HCEC 1CT (cell line): ENCODE results near the gene CTNNA3.
A peak's percentile ranks its signal among the peaks of the same experiment; 100 is the strongest.

Experiments
- DNase-seq: peaks from one replicate; pipeline ENCODE4 v3.0.0-alpha.2; 2017

CTNNA3 gene

DNA sequence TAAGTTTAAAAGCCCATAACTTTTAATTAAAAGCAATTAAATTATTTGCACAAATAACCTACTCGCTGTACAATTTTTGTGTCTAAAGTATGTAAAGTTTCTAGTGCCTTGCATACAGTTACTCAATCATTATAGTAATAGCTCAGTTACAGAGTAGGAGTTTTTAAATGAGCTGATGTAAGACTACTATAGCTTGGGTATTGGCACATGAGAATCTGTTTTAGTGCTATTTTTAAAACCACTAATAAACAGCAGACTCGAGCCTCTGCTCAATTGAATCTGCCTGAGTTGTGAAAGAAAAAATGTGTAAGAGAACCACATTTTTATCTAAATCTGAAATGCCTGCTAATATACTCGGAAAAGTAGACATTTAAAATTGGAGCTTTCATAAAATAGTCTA, 31.1 kb downstream of the CTNNA3 start:
- DNase-seq: peak; percentile 9

DNA sequence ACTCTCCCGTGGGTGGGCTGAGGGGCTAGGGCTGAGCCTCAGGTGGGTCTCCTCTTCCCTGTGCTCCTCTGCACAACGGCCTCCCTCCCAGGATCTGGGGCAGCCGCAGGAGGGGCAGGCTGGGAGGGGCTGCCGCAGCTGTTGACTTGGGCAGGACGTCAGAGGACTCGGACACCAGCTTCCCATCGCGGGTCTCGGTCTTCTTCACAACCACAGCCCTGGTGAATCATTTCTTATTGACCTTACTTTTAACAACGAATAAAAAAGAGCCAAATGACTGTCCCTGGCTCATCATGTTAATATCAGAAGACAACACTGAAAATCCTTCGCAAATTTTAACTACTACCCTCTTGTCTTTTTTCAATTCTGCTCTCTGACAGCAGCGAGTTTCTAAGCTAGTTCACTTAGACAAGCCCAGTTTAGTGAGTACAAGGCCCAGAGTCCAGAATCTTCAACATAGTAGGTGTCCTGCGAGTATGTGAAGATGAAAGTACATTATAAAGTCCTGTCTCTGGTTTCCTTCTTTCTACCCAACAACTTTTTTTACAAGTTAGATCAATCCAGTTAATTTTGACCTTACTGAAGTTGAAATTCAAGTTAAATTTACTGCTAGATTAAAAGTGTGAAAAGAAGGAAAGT, 32.4 kb downstream of the CTNNA3 start:
- DNase-seq: no peak

DNA sequence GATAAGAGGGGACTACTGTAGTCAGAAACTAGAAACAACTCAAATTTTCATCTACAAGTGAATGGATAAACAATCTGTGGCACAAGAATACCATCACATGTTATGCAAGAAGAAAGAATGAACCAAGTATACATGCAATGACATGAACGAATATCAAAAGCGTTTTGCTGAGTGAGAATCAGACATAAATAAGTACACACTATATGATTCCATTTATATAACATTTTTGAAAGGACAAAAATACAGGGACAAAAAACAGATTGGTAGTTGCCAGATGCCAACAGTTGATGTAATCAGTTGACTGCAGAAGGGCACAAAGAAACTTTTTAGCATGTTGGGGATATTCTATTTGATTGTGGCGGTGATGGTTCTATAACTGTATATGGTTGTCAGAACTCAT, 33.6 kb downstream of the CTNNA3 start:
- no peak for DNase-seq

DNA sequence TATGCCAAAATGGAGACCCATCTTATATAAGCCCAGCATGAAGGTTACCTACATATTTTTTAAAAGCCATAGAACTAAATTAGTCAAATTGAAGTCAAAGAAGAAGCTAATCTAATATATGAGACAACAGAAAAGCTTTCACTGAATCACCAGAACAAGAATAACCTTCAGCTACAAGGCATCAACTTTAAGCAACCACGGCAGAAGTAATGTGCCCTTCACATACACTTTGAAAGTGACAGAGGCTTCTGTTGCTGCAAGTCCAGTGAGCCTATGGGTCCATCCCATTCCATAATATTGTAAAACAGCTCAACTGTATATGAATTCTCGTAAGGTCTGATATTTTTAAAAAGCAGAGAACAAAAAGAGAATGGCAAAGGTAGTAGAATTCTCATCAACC, 36.5 kb downstream of the CTNNA3 start:
- no peak for DNase-seq

DNA sequence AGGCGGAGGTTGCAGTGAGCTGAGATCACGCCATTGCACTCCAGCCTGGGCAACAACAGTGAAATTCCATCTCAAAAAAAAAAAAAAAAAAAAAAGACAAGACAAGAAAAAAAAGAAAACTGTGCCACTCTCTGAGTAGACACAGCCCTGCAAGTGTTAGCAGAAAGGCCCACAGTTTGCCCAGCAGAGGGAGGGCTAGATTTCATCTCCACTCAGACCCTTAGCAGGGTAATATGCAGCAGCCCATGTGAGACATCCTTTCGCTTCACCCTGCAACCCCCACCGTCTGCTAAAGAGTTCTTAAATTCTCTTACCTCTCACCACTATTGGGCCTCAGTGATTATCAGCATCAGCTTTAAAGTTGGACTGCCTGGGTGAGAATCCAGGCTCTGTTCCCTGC, 38.2 kb downstream of the CTNNA3 start:
- no peak for DNase-seq

DNA sequence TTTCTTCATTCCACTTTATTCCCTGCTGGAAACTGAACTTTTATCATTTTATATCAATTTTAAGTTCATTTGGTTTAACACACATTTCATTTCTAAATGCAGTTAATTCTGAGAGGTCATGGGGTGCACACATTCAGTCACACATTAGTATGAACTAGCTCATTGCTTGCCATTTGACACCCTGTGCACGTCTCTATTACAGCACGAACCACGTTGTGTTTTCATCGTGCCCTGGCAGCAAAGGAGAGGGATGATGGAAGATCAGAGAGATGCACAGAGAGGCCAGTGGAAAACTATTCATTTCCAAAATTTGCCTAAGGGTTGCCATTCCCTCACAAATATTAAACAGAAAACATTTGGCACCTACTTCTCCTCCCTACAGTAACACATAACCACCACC, 45.4 kb downstream of the CTNNA3 start:
- no peak for DNase-seq

DNA sequence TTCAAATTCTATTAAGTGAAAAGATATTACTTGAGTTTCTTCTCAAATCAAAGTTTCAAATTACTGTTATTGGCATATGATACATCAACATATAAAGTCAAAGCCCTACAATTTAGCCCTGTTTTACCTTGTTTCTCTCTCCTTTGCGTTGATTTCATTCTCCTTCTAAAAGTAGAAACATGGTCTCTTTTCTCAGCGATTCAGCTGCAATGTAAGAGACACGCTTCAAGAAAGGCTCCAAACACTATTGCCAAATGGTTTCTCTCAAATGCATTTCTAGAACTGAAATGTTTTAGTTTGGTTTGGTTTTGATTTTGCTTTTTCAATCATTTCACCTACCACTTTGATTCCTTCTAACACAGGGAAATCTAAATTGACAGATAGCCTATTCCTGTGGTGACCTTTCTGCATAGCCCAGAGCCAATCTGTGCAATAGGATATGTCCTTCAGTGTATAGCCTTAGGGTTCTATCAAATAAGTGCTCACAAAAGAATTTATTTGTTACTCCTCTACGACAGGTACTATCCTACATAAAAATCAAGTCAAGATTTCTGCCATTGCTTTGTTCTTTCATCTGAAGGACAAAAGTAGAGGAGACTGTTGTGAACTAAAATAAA, 47.3 kb downstream of the CTNNA3 start:
- no peak for DNase-seq

DNA sequence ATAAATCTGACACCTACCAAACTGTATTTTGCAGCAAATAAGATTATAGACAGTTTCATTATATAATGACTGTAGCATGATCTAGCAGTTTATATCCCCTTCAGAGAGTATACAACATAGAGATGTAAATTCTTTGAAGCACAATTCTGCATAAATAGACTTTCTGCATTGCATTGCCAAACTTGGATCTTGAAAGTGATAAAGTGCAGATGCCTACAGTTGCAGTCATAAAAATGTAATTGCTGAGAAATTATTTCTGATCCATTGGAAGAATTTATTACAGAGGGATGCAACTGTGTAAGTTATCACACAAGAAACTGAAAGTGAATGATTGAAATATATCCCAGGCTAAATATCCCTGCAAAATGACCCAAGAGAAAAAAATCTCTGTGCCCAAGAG, 65.1 kb downstream of the CTNNA3 start:
- DNase-seq: no peak

DNA sequence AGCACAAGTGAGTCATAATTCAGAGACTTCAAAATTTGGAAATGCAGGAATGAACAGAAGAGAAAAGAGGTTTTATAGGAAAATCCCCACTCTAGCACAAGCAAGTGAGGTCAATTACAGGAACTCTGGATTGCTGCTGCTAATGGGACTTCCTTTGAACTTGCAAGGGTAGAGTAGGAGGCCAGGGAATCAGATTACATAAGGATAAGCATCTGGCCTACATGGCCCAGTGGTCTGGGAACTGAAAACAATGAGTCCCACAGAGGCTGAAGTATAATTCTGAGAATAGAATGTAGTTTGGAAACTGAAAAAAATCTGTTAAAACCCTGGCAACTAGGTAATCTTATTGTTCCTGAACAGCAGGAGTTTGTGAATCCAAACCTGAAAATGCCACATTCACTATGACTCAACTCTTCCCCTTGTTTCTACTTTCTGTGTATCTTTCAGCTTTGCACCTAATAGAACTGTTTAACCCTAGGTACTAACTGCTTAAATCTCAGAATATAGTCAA, 66.5 kb downstream of the CTNNA3 start:
- peak; percentile 30 for DNase-seq

DNA sequence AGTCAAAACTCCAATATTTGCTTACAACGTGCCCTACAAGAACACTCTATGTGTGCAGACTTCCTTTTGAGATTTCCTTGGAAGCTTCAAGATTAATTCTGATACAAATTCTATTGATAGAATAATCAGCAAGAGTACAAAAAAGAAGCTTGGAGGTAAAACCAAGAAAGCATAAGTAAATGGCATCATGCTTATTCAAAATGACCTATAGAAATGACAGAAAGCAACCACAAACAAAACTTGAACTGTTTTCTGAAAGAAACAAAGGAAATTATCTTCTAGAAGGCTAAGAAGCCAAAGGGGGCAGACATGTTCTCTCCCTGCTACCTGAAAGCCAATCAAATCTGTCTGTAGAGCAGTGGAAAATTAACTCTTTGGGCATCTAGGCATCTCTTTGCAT, 73.0 kb downstream of the CTNNA3 start:
- no peak for DNase-seq

DNA sequence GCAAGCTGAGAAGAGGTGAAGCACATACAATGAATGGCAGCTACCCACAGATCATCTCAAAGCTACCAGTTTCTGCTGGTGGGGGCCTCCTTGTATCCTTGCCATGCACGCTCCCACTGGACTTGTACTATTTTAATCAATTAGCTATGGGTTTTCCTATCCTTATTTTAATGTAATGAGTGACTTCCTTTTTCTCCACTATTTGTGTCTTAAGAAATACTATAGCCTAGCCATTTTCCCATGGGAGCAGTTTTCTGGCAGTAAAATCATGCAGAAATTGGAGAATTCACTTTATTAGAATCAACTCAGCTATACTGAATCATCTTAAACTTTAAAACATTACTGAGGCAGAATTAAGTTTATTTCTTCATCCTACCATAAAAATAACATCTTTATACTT, 73.5 kb downstream of the CTNNA3 start:
- DNase-seq: no peak

DNA sequence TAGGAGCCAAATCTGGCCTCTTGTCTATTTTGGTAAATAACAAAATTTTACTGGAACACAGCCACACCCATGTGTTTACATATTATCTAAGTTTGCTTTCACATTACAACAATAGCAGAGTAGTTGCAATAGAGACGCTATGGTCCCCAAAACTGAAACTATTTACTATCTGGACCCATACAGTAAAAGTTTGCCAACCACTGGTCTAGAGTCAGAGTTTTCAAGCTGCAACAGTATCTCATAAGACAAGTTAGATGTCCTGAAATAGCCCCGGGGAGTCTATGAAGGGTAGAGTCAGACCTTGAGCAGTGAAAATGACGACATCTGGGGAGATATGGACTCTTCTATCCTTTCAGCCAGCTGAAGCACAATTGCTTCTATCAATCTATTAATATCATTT, 74.2 kb downstream of the CTNNA3 start:
- DNase-seq: no peak

DNA sequence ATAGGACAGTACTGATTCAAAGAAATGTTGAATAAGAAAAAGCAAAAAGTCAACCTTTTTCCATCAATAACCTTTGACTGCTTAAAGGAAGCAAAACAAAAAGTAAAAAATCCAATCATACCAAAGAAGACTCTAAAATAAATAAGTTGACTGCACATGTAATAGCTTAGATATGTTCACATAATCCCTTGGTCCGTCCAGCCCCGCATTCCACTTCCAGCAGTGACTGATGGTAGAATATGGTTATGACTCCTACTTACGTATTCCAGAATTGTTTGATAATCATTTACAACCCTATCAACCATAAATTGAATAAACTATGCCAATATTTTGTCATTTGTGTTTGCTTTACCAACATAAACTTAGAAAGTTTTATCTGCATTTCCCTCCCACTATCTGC, 77.9 kb downstream of the CTNNA3 start:
- DNase-seq: peak; percentile 90

DNA sequence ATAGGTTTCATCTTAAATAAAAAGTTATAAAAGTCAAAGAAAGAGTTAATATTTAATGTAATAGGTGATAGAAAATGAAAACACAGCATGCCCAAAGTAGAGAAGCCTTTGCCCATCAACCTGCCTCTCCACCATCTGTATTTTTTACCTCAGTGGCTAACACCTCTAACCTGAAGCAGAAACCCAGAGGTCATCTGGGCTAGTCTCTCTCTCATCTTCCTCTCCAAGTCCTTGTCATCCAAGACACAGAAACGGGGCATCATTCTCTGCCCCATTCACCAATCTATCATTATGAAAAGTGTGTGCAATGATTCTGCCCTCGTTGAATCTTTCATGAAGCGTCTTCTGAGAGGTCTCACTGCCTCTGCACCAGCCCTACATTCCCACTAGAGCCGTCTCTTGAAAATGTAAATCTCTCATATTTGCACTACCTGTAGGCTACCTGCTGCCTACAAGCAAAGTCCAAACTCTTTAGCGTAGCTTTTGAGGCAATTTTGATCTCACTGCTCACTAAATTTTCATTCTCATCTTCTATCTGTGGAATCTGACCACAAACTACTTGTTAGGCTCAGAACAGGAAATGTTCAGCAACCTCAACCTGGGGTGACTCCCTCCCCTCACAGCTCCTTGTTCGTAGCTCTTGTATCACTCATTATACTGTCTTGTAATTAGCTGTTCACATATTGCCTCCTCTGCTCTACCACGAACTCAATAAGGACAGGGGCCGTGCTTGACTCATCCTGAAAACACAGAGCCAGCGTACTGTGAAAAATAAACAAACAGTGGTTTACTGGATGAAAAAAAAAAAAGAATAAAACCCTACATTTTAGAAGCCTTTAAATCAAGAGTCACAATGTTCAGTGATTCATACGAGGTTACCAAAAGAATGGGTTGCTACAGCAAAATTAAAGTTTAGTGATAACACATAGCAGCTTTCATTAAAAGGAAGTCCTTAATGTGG, 83.1 kb downstream of the CTNNA3 start:
- DNase-seq: peak; percentile 86

DNA sequence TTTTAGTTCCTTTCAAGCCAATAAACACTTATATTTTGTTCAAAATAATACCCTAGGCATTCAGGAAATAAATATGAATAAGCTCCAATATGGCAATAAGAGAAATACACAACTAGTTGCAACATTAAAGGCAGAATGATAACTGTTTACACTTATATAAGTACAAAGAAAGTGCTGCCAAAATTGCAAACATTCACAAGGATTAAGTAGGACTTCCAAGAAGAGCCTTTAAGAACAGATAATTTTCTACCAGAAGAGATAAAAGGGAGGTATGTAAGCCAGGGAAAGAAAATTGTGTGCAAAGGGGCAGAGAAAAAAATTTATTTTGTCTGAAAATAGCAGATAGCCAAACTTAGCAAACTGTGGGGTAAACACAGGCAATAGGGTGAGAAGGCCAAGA, 83.8 kb downstream of the CTNNA3 start:
- DNase-seq: no peak

DNA sequence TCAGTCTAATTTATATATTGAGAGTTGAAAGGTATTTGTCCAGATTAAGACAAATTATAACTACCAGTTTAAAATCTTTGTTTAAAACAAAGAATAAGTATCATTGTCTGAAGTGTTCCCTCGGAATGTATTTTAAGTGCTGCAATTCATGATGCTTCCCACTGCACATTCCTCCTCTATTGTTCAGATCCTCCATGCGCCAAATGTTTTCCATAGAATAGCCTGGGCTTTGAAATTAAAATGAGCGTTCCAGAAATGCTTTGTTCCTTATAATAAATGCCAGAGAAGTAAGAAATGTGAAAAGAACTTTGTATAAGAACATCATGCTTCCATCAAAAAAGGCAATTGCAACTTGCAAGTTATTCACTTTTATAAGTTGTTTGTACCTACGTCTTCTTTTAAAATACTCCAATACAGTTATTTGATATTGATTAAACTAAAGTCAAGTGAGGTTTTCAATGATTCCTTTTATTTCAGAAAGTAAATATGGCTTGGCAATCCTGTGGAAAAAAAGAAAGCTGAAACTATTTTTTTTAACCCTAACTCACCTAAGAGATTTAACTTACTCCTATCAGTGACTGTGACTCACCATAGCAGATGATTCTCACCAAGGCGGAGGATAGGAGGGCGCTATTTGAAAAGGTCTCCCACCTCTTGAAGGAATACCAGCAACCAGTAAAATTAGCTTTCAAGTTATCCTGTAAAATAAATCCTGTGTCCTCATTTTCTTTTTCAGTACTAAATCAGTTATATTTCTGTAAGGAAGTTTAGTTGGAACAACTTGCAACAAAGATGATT, 85.8 kb downstream of the CTNNA3 start:
- peak; percentile 60 for DNase-seq

DNA sequence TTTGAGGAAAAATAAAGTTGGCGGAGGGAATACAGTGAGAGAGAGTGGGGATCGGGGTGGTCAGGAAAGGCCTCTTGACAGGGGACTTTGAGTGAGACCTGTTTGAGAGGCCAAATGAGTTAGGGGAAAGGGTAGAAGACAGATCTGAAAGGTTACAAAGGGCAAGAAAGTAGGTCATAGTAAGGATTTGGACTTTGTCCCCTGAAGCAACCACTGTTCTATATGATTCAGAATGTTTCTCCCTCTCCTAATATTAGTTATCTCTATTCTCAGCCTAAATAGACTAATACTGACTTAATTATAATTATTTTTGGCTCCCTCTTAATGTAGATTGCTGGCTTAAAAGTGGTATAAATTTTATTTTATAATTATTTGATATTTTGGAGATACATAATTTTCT, 88.0 kb downstream of the CTNNA3 start:
- DNase-seq: no peak

DNA sequence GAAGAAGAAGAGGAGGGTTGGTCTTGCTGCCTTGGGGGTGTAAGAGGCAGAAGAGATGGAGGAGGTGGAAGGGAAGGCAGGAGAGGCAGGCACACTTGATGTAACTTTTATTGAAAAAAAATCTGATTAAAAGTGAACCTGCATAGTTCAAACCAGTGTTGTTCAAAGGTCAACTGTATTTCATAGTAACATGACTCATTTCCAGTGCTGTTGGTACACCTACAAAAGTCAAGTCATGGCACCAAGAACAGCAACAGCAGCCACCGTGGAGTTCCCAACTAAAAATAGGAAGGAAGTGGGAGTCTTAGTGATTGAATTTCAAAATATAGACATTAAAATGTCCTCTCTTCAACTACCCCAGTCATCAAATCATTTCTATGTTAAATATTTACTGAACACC, 88.5 kb downstream of the CTNNA3 start:
- DNase-seq: peak; percentile 32

DNA sequence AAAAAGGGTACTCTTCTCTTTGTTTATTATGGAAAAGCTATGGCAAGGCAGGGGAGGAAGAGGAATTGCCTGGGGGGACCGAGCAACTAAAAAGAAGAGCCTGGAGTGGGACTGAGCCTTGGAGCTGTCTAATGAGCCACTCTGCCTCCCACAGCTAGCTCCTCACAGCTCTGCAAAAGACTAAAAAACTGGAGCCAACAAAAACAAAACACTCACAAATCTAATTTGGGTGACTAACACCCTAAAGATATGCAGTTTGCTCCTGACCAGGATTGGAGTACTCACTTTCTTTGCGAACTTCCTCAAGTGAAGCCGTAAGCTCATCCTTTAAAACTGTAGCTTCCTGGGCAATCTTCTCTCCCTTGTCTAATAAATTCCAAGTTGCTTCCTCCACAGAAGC, 89.4 kb downstream of the CTNNA3 start:
- peak; percentile 89 for DNase-seq

DNA sequence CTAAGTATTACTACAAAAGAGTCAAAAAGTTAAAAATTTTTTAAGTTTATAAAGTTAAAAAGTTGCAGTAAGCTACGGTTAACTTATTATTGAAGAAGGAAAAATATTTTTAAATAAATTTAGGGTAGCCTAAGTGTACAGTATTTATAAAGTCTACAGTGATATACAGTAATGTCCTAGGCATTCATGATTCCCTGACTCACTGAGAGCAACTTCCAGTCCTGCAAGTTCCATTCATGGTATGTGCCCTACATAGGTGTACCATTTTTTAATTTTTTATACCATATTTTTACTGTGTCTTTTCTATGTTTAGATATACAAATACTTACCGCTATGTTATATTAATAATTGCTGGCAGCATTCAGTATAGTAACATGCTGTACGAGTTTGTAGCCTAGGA, 92.3 kb downstream of the CTNNA3 start:
- peak; percentile 23 for DNase-seq

DNA sequence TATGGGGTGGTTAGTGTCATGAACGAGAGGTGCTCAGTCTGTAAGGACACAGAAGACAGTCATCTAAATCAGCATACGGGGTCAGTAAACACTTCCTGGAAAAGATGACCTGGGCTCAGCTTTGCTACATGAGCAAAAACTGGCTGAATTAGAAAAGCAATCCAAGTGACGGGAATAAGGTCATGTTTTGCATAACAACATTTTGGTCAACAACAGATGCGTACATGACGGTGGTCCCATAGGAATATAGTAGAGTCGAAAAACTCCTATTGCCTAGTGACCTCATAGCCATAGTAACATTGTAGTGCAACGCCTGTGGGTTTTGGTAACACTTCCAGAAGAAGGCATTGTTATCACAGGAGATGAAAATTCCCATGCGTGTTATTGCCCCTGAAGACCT, 92.9 kb downstream of the CTNNA3 start:
- no peak for DNase-seq

DNA sequence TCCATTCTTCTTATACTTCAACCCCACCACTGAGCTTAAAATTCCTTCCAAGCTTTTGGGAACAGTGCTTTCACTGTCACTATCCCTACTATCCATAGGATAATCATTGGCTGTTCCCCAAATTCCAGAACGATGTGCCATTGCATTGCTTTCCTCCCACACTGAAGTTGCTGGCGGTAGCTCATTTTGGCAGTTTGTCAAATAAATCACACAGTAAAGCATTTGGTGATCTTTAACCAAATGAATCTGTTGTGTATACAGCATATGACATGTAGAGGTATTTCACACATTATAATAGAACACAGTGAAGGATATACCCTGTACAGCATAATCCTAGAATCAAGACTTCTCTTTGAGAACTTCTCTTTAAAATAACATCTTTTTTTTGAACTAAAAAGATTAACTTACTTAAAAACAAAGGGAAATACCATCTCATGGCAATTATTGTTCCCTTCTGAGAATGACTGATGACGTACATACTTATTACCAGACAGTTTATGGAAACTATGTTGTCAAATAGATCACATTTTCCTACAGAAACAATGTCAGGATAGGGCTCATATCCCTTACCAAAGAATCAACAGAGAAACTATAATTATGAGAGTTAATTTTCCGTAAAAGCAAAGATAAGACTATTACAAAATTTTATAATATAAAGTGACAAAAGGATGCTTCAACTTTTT, 93.6 kb downstream of the CTNNA3 start:
- DNase-seq: peak; percentile 91
